ENCODE results near the gene SLC27A1.
"Not testable (repeated sequence)": the region's sequence is repeated elsewhere in the genome, so short reads cannot be mapped to it uniquely, and the experiment has no call there.

Gene SLC27A1

DNA sequence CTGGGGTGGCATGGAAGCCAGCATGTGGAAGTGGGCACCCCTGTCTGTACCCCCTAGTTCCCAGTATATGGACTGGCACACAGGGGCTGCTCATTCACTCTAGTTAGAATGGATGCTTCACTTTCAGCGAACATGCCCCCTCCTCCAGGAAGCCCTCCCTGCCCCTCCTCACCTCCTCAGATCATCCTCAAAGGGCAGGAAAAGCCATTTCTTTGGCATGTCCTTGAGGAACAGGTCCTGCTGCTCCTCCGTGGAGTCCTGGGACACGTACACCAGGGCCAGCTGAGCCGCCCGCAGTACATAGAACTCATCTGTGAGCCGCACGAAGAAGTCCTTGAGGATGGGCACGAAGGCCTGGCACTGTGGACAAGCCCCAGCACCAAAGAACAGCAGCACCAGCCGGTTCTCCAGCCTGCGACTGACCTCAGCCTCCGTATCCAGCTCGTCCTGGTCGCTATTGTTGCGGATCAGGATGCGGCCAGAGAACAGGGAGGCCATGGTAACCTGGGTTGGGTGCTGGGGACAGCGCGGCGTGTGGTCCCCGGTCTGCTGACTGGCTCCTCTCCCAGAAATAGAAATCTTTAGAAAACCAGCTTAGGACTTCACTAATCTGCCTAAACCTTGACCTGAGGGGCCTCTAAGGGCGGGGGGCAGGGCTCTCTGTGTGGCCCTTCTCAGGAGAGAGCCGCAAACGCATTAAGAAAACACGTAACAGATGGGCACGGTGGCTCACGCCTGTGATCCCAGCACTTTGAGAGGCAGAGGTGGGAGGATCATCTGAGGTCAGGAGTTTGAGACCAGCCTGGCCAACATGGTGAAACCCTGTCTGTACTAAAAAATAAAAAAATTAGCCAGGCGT is 9.7 kb upstream of the SLC27A1 start, which contains the start of gene NXNL1:
NXNL1 (minus strand) TSS at position 555 of the 859 bp plus-strand sequence; CDS start at position 498, 57 bp downstream.
- peaks cover 19% of the 10 kb centered on the region for H3K27me3 ChIP-seq (ENCODE audit: control insufficient read depth, insufficient read depth, low read length)
- H3K4me1 ChIP-seq (ENCODE audit: control insufficient read depth, insufficient read depth, low read length), result no peaks in the 10 kb centered on the region
- no peaks in the 10 kb centered on the region for H3K36me3 ChIP-seq (ENCODE audit: control insufficient read depth, insufficient read depth, low read length)
- H3K9ac ChIP-seq (ENCODE audit: low read depth, low read length), result no peak within 1 kb of the TSS
- no peaks in the 10 kb centered on the region for H3K9me3 ChIP-seq (ENCODE audit: control insufficient read depth, insufficient read depth, low read length)
- no peak within 1 kb of the TSS for H3K4me3 ChIP-seq (ENCODE audit: low read depth, low read length)

- H3K27me3 ChIP-seq (ENCODE audit: control insufficient read depth, insufficient read depth, low read length), result peaks cover 16% of the 10 kb centered on the region
- no peaks in the 10 kb centered on the region for H3K36me3 ChIP-seq (ENCODE audit: control insufficient read depth, insufficient read depth, low read length)
- no peak overlapping the region for H3K4me3 ChIP-seq (ENCODE audit: low read depth, low read length)
- no peak overlapping the region for H3K9ac ChIP-seq (ENCODE audit: low read depth, low read length)
- H3K4me1 ChIP-seq (ENCODE audit: control insufficient read depth, insufficient read depth, low read length), result no peaks in the 10 kb centered on the region
- H3K9me3 ChIP-seq (ENCODE audit: control insufficient read depth, insufficient read depth, low read length), result no peaks in the 10 kb centered on the region
Observed at GRCh38 chr19:17466487-17466850, 3.9 kb upstream of the SLC27A1 start.

- H3K9me3 ChIP-seq (ENCODE audit: control insufficient read depth, insufficient read depth, low read length), result no peaks in the 10 kb centered on the region
- H3K36me3 ChIP-seq (ENCODE audit: control insufficient read depth, insufficient read depth, low read length), result no peaks in the 10 kb centered on the region
- H3K27me3 ChIP-seq (ENCODE audit: control insufficient read depth, insufficient read depth, low read length), result peaks cover 19% of the 10 kb centered on the region
- no peak overlapping the region for H3K4me3 ChIP-seq (ENCODE audit: low read depth, low read length)
- H3K4me1 ChIP-seq (ENCODE audit: control insufficient read depth, insufficient read depth, low read length), result no peaks in the 10 kb centered on the region
- no peak overlapping the region for H3K9ac ChIP-seq (ENCODE audit: low read depth, low read length)
Observed at GRCh38 chr19:17467471-17468301, 2.6 kb upstream of the SLC27A1 start.

- Histone ChIP-seq H3K4me3 (ENCODE audit: low read depth, low read length) (peak overlapping the region; percentile 65), H3K4me1 (ENCODE audit: control insufficient read depth, insufficient read depth, low read length) (no peaks in the 10 kb centered on the region), H3K36me3 (ENCODE audit: control insufficient read depth, insufficient read depth, low read length) (no peaks in the 10 kb centered on the region), H3K9ac (ENCODE audit: low read depth, low read length) (no peak overlapping the region), H3K9me3 (ENCODE audit: control insufficient read depth, insufficient read depth, low read length) (no peaks in the 10 kb centered on the region), H3K27me3 (ENCODE audit: control insufficient read depth, insufficient read depth, low read length) (peaks cover 19% of the 10 kb centered on the region)
Observed at GRCh38 chr19:17468302-17469091, 1.8 kb upstream of the SLC27A1 start.

- no peak overlapping the region for H3K9ac ChIP-seq (ENCODE audit: low read depth, low read length)
- peak overlapping the region; percentile 65 for H3K4me3 ChIP-seq (ENCODE audit: low read depth, low read length)
- H3K9me3 ChIP-seq (ENCODE audit: control insufficient read depth, insufficient read depth, low read length), result no peaks in the 10 kb centered on the region
- peaks cover 19% of the 10 kb centered on the region for H3K27me3 ChIP-seq (ENCODE audit: control insufficient read depth, insufficient read depth, low read length)
- no peaks in the 10 kb centered on the region for H3K36me3 ChIP-seq (ENCODE audit: control insufficient read depth, insufficient read depth, low read length)
- no peaks in the 10 kb centered on the region for H3K4me1 ChIP-seq (ENCODE audit: control insufficient read depth, insufficient read depth, low read length)
Observed at GRCh38 chr19:17469092-17469480, 1.2 kb upstream of the SLC27A1 start.

- H3K9ac ChIP-seq (ENCODE audit: low read depth, low read length), result no peak overlapping the region
- H3K4me3 ChIP-seq (ENCODE audit: low read depth, low read length), result peak overlapping the region; percentile 97
- no peaks in the 10 kb centered on the region for H3K36me3 ChIP-seq (ENCODE audit: control insufficient read depth, insufficient read depth, low read length)
- no peaks in the 10 kb centered on the region for H3K4me1 ChIP-seq (ENCODE audit: control insufficient read depth, insufficient read depth, low read length)
- no peaks in the 10 kb centered on the region for H3K9me3 ChIP-seq (ENCODE audit: control insufficient read depth, insufficient read depth, low read length)
- H3K27me3 ChIP-seq (ENCODE audit: control insufficient read depth, insufficient read depth, low read length), result peaks cover 19% of the 10 kb centered on the region
Observed at GRCh38 chr19:17469481-17470067, 750 bp upstream of the SLC27A1 start.

GRCh38 chr19:17471410-17472125 is 1.2 kb downstream of the SLC27A1 start:
- H3K4me1 ChIP-seq (ENCODE audit: control insufficient read depth, insufficient read depth, low read length), result no peaks in the 10 kb centered on the region
- H3K9me3 ChIP-seq (ENCODE audit: control insufficient read depth, insufficient read depth, low read length), result no peaks in the 10 kb centered on the region
- H3K4me3 ChIP-seq (ENCODE audit: low read depth, low read length), result peak overlapping the region; percentile 66
- peaks cover 19% of the 10 kb centered on the region for H3K27me3 ChIP-seq (ENCODE audit: control insufficient read depth, insufficient read depth, low read length)
- no peak overlapping the region for H3K9ac ChIP-seq (ENCODE audit: low read depth, low read length)
- no peaks in the 10 kb centered on the region for H3K36me3 ChIP-seq (ENCODE audit: control insufficient read depth, insufficient read depth, low read length)

- Histone ChIP-seq H3K4me3 (ENCODE audit: low read depth, low read length) (no peak overlapping the region), H3K9ac (ENCODE audit: low read depth, low read length) (no peak overlapping the region), H3K9me3 (ENCODE audit: control insufficient read depth, insufficient read depth, low read length) (no peaks in the 10 kb centered on the region), H3K27me3 (ENCODE audit: control insufficient read depth, insufficient read depth, low read length) (peaks cover 12% of the 10 kb centered on the region), H3K4me1 (ENCODE audit: control insufficient read depth, insufficient read depth, low read length) (no peaks in the 10 kb centered on the region), H3K36me3 (ENCODE audit: control insufficient read depth, insufficient read depth, low read length) (no peaks in the 10 kb centered on the region)
Observed at GRCh38 chr19:17473041-17473440, 2.7 kb downstream of the SLC27A1 start.

GRCh38 chr19:17475011-17475540 is 4.8 kb downstream of the SLC27A1 start:
- H3K27me3 ChIP-seq (ENCODE audit: control insufficient read depth, insufficient read depth, low read length); H3K9ac ChIP-seq (ENCODE audit: low read depth, low read length); H3K9me3 ChIP-seq (ENCODE audit: control insufficient read depth, insufficient read depth, low read length); H3K4me1 ChIP-seq (ENCODE audit: control insufficient read depth, insufficient read depth, low read length); H3K4me3 ChIP-seq (ENCODE audit: low read depth, low read length); H3K36me3 ChIP-seq (ENCODE audit: control insufficient read depth, insufficient read depth, low read length): not testable (repeated sequence)

- no peak overlapping the region for H3K9ac ChIP-seq (ENCODE audit: low read depth, low read length)
- no peak overlapping the region for H3K4me3 ChIP-seq (ENCODE audit: low read depth, low read length)
- H3K27me3 ChIP-seq (ENCODE audit: control insufficient read depth, insufficient read depth, low read length), result peaks cover 5% of the 10 kb centered on the region
- H3K9me3 ChIP-seq (ENCODE audit: control insufficient read depth, insufficient read depth, low read length), result no peaks in the 10 kb centered on the region
- H3K36me3 ChIP-seq (ENCODE audit: control insufficient read depth, insufficient read depth, low read length), result no peaks in the 10 kb centered on the region
- H3K4me1 ChIP-seq (ENCODE audit: control insufficient read depth, insufficient read depth, low read length), result no peaks in the 10 kb centered on the region
Observed at GRCh38 chr19:17475541-17476115, 5.3 kb downstream of the SLC27A1 start.

Data from iPS-15b (cell line).